Mucosa of descending colon (tissue), 3 donors: ENCODE data around the gene IL36B. TPM values are rescaled to one million over a fixed set of nuclear protein-coding genes. Genes with fewer than 3 reads are reported as not detected.

ENCODE experiments used
- ATAC-seq: fragments of 200-7000 bp; cut with Tn5 transposase; one replicate; pipeline ENCODE4 v1.9.1; 2020; ENCODE audit warnings: mild to moderate bottlenecking, moderate library complexity
- DNase-seq, 3 donors: peaks; one replicate each; pipeline ENCODE4 v3.0.0-alpha.2; 2020
- H3K36me3 ChIP-seq: fragments of 200-600 bp; one replicate; pipeline ENCODE4 v1.8.0; 2021; ENCODE audit warnings: low read depth, mild to moderate bottlenecking
- H3K4me1 ChIP-seq: fragments of 200-600 bp; one replicate; pipeline ENCODE4 v1.8.0; 2021; ENCODE audit warnings: low read depth, mild to moderate bottlenecking
- H3K4me3 ChIP-seq: fragments of 200-600 bp; one replicate; pipeline ENCODE4 v1.8.0; 2021; ENCODE audit warnings: mild to moderate bottlenecking
- H3K9me3 ChIP-seq: fragments of 200-600 bp; one replicate; pipeline ENCODE4 v1.8.0; 2021; ENCODE audit warnings: mild to moderate bottlenecking
- CTCF ChIP-seq: fragments of 200-600 bp; IDR thresholded peaks from one replicate; pipeline ENCODE4 v1.8.0; 2022; ENCODE audit warnings: antibody characterized with exemption, mild to moderate bottlenecking
- intact Hi-C, 2 donors: fragments of 100-400 bp; cut with DNase I in 1 of 2; cut with micrococcal nuclease in 1 of 2; formaldehyde crosslinking; loops; one replicate each; pipeline versions ENCODE4 v1.11.0 to v1.11.1; 2022; cut with DNase I, micrococcal nuclease
- total RNA-seq, 3 donors: library from RNA; stranded (reverse); fragmentation: NEBNext Ultra II Directional in 2 of 3; extraction: Animal tissue kit (Norgen Biotek cat#: 25700) in 2 of 3; gene quantifications; one replicate each; pipeline versions ENCODE4 v1.2.1 to v1.2.4, GENCODE V29; 2021 to 2023
- donor health status: DM: no; HTN: no; CAD: no; lungs with moderate emphysema.
- donor health status: DM: no; HTN: no; CAD: no.
- donor health status: DM: no; HTN: yes; CAD: no.

IL36B gene
- total RNA-seq, 3 donors from 2014 or later: not detected

- no peak for DNase-seq
These were observed 26.5 kb upstream of the IL36B start for GRCh38 chr2:113079131-113079530.

DNA sequence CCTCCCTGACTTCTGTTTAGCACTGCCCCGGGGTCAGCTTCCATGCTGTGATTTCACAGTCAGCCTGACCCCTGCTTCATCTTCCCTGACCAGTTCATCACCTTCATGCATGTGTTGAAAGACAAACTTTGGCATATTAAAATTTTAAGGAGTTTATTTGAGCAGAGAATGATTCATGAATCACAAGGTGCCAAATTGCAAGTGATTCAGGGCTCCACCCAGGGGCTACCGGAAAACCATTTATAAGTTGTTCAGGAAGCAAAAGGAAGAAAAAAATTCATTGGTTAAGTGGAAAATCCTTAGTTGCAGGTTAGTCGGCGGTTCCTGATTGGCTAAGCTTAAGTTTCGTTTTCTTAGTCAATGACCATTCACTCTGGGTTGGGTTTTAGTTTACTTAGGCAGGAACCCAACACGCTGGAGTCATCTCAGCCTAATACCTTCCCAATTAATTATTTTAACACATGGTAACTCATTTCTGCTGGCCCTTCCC, 25.7 kb upstream of the IL36B start:
- intact Hi-C loops: no loop called here
- no peak for TF ChIP-seq CTCF
- ATAC-seq (peak; percentile 72), DNase-seq (no peak)
- Histone ChIP-seq H3K4me3 (no peak overlapping the region), H3K36me3 (no peaks in the 10 kb centered on the region), H3K4me1 (no peaks in the 10 kb centered on the region), H3K9me3 (no peaks in the 10 kb centered on the region)

More at GRCh38 chr2:113079131-113079530, 26.5 kb upstream of the IL36B start:
- no peak for TF ChIP-seq CTCF
- Histone ChIP-seq H3K4me3 (no peak overlapping the region), H3K9me3 (no peaks in the 10 kb centered on the region), H3K4me1 (no peaks in the 10 kb centered on the region), H3K36me3 (no peaks in the 10 kb centered on the region)
- ATAC-seq: no peak
- intact Hi-C loops: no loop called here

DNA sequence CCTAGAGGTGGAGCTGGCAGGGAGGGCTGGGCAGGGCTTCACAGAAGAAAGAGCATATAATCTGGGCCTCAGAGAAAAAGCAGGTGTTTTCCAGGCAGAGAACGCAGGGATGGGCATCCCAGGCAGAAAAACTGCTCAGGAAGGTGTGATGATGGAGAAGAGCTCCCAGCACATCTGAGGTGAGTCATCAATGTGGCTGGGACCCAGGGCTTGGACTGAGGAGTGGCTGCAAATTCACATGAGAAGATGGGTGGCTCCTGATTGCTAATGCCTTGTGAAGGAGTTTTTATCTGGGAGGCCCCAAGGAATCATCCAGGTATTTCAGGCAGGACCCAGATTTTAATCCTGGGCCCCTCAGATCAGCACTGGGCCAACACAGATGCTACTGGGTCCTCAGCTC, 25.3 kb upstream of the IL36B start:
- ATAC-seq (peak; percentile 54), DNase-seq (no peak)
- intact Hi-C loops: no loop called here
- Histone ChIP-seq H3K4me1 (no peaks in the 10 kb centered on the region), H3K36me3 (no peaks in the 10 kb centered on the region), H3K4me3 (no peak overlapping the region), H3K9me3 (no peaks in the 10 kb centered on the region)
- no peak for TF ChIP-seq CTCF

- no peak overlapping the region for H3K4me3 ChIP-seq
- intact Hi-C loops: no loop called here
- H3K36me3 ChIP-seq: no peaks in the 10 kb centered on the region
- TF ChIP-seq CTCF: no peak
- H3K9me3 ChIP-seq: no peaks in the 10 kb centered on the region
- ATAC-seq: peak; percentile 39
- DNase-seq: no peak
- H3K4me1 ChIP-seq: no peaks in the 10 kb centered on the region
These were observed 24.4 kb upstream of the IL36B start for GRCh38 chr2:113076954-113077669.

GRCh38 chr2:113075600-113075999, 22.9 kb upstream of the IL36B start:
- DNase-seq: no peak
- no peak for TF ChIP-seq CTCF
- ATAC-seq: peak; percentile 51
- no peaks in the 10 kb centered on the region for H3K9me3 ChIP-seq
- no peaks in the 10 kb centered on the region for H3K4me1 ChIP-seq
- intact Hi-C loops: no loop called here
- no peaks in the 10 kb centered on the region for H3K36me3 ChIP-seq
- no peak overlapping the region for H3K4me3 ChIP-seq
